Fibroblast of skin of scalp (primary cell): Measurements from ENCODE around the gene FKRP.
"Not testable (repeated sequence)": the region's sequence is repeated elsewhere in the genome, so short reads cannot be mapped to it uniquely, and the experiment has no call there.

Experiments used
- DNase-seq: peaks from one replicate; pipeline ENCODE4 v3.0.0-alpha.2; 2013

Gene FKRP

GRCh38 chr19:46786236-46787039 is 40.6 kb downstream of the FKRP start:
- peak; percentile 87 for DNase-seq

- no peak for DNase-seq
These were observed 41.1 kb downstream of the FKRP start for GRCh38 chr19:46787040-46787330.

GRCh38 chr19:46787331-46788261 is 41.7 kb downstream of the FKRP start:
- peak; percentile 81 for DNase-seq

- DNase-seq = peak; percentile 99
These were observed 42.6 kb downstream of the FKRP start, which contains the start of gene SLC1A5 for GRCh38 chr19:46788262-46788967. SLC1A5 (minus strand) TSS chr19:46788594; CDS start chr19:46787965, 629 bp downstream.

GRCh38 chr19:46788968-46789338 is 43.1 kb downstream of the FKRP start:
- DNase-seq = no peak

GRCh38 chr19:46789371-46789770 is 43.5 kb downstream of the FKRP start:
- DNase-seq = no peak

- no peak for DNase-seq
These were observed 46.1 kb downstream of the FKRP start for GRCh38 chr19:46791944-46792343.

- peak; percentile 54 for DNase-seq
These were observed 52.0 kb downstream of the FKRP start for GRCh38 chr19:46797881-46798280.

- no peak for DNase-seq
These were observed 52.9 kb downstream of the FKRP start for GRCh38 chr19:46798713-46799112.

GRCh38 chr19:46802152-46802551 is 56.3 kb downstream of the FKRP start:
- no peak for DNase-seq

GRCh38 chr19:46803555-46803954 is 57.7 kb downstream of the FKRP start:
- DNase-seq = no peak

- not testable (repeated sequence) for DNase-seq
These were observed 58.6 kb downstream of the FKRP start for GRCh38 chr19:46804432-46804831.

GRCh38 chr19:46806656-46807055 is 60.8 kb downstream of the FKRP start:
- no peak for DNase-seq
